ENCODE data around the gene USF3.
A peak's percentile ranks its signal among the peaks of the same experiment; 100 is the strongest.

- TF ChIP-seq CTCF (IDR thresholded peaks at IDR 0.05; ENCODE audit: poor library complexity), result peak; percentile 92
- no peak for TF ChIP-seq EZH2 (IDR thresholded peaks at IDR 0.05; ENCODE audit: borderline replicate concordance)
These were observed 69.7 kb downstream of the USF3 start for GRCh38 chr3:113626503-113627371.

Data from hepatocyte (in vitro differentiated cells).